Hepatic stellate cell (primary cell): ENCODE data around the gene GATA5.

Experiments used
- DNase-seq: peaks from one replicate; pipeline ENCODE4 v3.0.0; 2011; ENCODE audit warnings: low spot score

The GATA5 gene

GRCh38 chr20:62487118-62487517, 11.3 kb upstream of the GATA5 start:
- no peak for DNase-seq

DNA sequence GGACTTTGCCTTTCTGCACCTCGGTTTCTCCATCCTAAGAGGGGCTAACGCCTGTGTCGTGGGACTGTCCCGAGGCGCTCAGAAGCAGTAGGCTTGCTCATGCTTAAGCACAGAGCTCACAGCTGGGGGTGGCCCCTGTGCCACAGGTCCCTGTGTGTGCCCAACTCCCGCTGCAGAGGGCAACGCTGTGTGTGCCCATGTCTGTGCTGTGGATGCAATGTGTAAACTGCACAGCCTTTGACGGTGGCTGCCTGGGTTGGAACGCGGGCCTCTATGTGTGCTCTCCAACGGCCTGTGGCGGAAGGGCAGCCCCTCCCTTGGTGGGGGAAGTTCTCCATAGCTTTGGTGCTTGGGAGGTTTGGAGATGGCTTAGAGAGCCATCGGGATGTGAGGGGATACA, 10.7 kb upstream of the GATA5 start:
- DNase-seq = no peak

- DNase-seq = no peak
Observed at GRCh38 chr20:62485701-62486089, 9.9 kb upstream of the GATA5 start.

DNA sequence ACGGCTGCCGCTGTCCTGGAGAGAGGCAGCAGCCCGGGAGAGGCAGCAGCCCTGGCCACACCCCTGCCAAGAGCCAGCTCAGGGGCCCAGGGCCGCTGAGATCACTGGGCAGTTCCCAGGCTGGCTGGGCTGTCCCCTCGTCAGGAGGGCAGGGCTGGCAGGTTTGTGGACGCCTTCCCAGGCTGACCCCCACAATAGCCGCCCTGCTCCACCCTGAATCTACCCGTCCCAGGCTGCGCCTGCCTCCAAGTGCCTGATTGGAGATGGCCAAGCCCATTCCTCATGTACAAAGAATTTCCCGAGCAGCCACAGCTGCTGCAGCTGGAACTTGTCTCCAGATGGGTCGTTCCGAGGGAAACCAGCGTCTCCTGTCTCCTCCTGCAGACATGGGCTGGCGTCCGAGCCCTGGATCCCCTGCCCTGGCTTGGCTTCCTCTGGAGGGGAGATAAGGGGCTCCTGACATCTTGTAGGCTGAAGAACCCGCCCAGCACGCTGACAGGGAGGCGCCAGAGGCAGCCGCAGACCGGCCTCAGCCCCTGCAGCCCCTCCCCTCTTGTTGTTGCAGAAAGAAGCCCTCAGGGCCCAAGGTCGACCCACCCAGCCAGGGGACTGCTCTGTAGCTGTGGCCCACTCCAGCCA, 9.4 kb upstream of the GATA5 start:
- DNase-seq = no peak

GRCh38 chr20:62484478-62484877, 8.7 kb upstream of the GATA5 start:
- no peak for DNase-seq

DNA sequence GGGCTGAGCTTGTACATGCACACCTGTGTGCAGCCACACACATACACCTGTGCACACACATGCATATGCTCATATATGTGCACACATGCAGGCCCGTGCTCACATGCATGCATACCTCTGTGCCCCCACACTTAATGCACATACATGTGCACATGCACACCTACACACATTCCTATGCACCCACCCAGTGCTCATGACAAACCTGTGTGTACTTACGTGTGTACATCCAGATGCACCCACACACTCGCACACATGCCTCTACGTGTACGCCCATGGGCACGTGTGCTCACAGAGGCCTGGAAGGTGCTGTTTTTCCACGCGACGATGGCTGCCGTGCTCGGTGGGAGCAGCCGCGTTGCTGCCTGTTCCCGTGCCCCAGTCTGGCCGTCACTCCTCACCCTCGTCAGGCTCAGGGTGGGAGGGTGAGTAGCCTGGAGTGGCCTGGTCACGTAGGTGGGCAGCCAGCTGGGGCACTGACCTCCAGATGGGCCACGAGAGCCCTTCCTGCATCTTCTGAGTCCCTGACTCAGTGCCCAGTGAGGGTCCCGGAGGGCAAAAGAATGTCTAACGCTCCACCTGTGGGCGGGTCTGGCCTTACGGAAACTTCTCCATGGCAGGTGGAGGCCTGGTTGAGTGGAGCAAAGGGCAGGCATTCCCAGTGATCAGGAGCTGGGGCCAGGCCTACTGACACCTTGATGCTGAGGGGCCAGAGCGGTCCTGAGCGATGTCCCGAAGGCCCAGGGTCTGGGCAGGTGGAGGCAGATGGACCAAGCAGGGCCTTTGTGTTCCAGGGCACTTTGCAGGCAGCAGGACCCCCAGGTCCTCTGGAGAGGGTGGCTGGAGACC, 8.0 kb upstream of the GATA5 start:
- DNase-seq = no peak

- no peak for DNase-seq
Observed at GRCh38 chr20:62482974-62483373, 7.2 kb upstream of the GATA5 start.

GRCh38 chr20:62482146-62482809, 6.5 kb upstream of the GATA5 start:
- DNase-seq = no peak

DNA sequence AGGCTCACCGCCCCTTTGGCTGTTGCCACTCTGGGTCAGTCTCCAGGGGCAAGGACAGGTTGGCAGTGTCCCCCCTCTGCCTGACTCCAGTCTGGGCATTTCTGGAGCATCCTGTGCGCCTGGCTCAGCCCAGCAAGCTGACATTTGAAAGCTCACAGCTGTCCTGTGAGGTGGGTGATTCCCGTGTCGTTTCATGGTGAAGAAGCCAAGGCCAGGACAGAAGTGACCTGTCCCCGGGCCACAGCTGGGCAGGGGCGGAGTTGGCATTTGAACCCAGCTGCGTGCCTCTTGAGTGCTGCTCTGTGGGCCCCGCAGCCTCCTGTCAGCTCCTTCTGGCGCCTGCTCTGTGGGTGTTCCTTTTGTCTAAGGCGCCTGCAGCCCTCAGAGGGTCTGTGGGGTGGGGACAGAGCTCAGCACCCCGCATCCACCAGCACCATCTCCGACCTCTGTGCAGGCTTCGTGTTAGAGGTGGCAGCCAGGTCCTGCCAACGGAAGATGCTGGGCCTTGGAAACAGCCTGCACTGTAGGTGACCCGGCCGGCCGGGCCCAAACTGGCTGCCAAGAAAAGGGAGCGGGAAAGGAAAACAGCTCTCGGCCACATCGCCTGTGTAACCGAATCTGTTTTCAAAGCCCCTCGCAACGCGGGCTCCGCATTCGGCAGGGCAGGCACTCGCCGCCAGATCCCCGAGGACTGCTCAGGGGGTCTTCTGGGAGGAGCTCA, 5.8 kb upstream of the GATA5 start:
- no peak for DNase-seq

- no peak for DNase-seq
Observed at GRCh38 chr20:62480318-62480717, 4.5 kb upstream of the GATA5 start.

DNA sequence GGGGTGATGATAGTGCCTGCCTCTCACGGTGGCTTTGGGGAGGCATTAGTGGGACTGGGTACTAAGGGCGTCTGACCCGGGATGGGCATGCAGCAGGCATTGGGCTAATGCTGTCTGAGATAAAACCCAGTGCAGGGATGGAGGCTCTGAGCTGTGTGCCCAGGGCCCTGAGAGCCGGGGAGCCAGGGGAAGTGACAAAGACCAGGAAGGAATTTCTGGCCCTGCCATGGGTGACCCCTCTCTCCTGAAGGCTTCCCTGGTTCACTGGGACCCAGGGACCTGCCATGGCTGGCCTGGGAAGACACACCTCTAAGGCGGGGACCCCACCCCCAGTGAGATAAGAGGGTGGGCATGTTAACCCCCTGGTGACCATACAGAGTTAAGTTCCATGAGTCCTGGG, 3.9 kb upstream of the GATA5 start:
- no peak for DNase-seq

- no peak for DNase-seq
Observed at GRCh38 chr20:62479156-62479555, 3.4 kb upstream of the GATA5 start.

DNA sequence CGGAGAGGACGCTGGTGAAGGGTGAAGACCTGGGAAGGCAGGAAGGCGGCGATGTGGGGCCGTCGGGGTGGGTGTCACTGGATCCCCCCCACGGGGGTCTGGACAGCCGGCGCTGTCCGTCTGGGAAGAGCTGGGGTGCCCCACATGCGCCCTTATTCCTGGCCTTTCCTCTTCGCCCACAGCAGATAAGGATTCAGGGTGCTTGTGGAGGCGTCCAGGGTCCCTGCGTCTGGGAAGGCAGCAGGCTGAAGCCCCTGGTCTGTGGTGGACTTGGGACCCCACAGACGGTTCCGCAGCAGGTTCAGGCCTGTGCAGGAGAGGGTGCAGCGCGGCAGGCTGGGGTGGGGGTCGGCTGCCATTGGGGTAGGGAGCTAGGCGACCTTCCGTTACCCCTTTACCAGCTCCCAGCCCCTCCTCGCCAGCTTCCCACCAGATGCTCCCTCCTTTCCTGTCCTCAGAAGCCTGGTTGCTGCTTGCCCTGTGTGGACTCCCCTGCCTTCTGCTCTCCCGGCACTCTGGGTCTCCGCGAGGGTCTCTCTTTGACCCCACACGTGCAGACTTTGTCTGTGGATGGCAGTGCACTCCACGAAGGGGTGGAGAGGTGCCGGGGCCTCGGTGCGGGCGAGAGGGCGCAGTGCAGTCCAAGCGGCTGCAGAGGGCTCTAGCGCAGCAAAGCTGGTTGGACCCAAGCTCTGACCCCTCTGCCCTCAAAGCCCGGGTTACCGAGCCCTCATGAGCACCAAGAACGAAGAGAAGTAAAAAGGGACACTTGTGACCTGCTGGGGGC, 2.1 kb upstream of the GATA5 start:
- no peak for DNase-seq

DNA sequence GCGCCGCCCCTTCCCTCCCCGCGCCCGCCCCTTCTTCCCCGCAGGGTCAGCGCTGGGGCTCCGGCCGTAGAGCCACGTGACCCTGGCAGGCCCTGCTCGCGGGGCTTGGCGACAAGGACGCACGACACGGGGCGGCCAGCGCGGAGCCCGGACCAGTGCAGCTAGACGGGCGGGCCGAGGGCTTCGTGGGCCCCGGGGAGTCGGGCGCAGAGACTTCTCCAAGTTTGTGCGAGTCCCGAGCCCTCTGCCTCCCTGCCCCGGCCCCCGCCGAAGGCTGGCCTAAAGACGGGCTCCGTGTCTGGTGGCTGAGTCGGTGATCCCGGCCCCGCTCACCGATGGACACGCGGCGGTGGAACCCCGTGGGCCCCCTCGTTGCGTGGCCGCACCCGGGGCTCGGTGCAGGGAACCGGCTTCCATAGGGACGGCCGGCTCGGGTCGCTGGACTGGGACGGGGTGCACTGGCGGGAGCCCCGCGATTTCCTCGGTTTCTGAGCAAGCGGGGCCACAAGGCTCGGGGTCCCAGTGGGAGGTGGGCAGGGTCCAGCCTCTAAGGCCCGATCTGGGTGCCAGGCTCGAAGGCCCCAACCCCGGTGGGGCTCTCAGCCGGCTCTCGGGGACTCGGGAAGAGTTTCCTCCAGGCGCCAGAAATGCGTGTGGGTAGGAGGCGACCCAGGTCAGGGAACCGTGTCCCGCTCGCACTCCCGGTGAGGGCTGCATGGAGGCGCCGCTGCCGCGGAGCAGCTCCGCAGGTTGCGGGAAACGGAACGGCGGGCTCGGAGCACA, 452 bp upstream of the GATA5 start:
- DNase-seq = no peak

DNA sequence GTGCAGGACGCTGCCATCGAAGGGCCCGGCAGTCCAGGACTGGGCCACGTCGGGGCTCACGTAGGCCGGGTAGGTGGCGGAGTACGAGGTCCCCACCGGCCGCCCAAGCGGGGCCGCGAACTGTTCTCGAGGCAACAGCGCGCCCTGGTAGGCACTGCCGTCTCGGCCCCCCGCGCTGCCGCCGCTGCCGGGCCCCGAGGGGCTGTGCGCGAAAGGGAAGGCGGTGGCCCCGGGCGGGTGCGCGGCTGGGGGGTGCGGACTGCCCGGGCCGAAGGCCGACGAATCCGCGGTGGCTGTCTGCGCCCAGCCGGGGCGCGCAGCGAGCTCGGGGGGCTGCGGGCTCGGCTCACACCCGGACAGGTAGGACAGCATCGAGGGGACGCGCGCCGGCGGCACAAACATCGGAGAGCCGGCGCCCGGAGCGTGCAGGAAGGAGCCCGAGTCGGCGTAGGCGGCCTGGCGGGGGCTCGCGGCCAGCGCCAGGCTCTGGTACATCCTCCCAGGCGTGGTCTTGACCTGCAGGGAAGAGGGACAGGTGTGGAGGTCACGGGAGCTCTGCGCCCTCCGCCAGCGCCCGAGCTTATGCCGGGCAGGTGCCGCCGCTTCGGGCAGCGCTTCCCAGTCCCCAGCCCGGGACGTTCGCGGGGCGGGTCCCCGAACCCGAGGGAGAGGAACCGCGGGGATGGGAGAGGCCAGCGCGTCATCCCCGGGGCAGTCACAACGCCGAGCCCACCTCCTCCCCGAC, 596 bp downstream of the GATA5 start:
- no peak for DNase-seq

DNA sequence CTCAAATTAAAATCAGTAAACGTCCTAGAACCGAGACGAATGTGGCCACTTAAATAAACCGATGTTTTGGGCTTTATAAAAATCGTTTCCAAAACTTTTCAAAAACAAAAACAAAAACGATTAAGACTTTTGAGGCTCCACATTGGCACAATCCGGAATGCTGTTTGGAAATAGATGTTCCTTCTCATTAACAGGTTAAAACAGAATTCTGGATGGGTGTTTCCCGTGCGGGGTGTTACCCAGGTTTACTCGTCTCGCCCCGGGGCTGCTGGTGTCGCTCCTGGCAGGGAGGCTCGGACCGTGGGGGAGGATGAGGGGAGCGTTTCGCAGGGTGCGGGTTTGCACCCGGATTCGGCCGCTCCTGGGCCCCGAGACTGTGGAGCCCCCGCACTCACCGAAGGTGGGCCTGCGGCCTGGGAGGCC, 1.2 kb downstream of the GATA5 start:
- no peak for DNase-seq

- no peak for DNase-seq
Observed at GRCh38 chr20:62473717-62474603, 1.8 kb downstream of the GATA5 start.

DNA sequence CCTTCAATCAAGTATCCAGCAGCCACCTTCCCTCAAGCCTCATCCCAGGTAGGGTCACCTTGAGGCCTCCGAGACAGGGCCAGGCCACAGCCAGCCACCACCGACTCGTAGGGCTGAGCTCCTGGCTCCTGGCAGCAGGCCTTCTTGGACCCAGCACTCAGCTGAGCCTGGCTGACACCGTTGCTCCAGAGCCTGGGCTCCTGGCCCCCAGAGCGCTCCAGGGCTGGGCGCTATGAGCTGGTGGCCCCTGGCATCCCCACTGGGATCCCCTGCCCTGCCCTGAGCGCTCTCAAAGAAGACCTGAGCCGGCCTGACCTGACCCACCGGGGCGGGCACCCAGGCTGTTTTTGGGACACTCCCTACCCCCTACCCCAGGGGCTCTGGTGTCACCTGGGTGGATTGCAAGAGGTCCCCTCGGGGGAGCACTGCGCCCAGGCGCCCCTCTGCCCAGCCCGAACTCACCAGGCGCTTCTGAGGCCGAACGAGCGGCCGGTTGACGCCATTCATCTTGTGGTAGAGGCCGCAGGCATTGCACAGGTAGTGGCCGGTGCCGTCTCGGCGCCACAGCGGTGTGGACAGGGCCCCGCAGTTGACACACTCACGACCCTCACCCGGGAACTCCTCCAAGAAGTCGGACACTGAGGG, 2.7 kb downstream of the GATA5 start:
- no peak for DNase-seq
